Trophoblast cell (in vitro differentiated cells and primary cell): ENCODE results near the gene ALG1.

Source experiments
- DNase-seq, 2 donors: peaks; one replicate each; pipeline ENCODE4 v3.0.0-alpha.2; 2016
- H2AFZ ChIP-seq: 2 replicates; pipeline ENCODE4 v1.6.1; 2013; ENCODE audit warnings: low read length, moderate library complexity, mild to moderate bottlenecking; ENCODE audit not compliant: insufficient read depth, poor library complexity
- H2AK5ac ChIP-seq: 2 replicates; pipeline ENCODE4 v1.6.1; 2013; ENCODE audit warnings: mild to moderate bottlenecking, low read length
- H2BK120ac ChIP-seq: 2 replicates; pipeline ENCODE4 v1.6.1; 2013; ENCODE audit warnings: low read length, mild to moderate bottlenecking, moderate library complexity; ENCODE audit not compliant: insufficient read depth, poor library complexity
- H2BK12ac ChIP-seq: 2 replicates; pipeline ENCODE4 v1.6.1; 2013; ENCODE audit warnings: mild to moderate bottlenecking, low read length, moderate library complexity
- H2BK5ac ChIP-seq: 2 replicates; pipeline ENCODE4 v1.6.1; 2013; ENCODE audit warnings: low read length, low read depth, moderate library complexity, mild to moderate bottlenecking; ENCODE audit not compliant: poor library complexity
- H3K14ac ChIP-seq: 2 replicates; pipeline ENCODE4 v1.6.1; 2013; ENCODE audit warnings: mild to moderate bottlenecking, low read length
- H3K18ac ChIP-seq: 2 replicates; pipeline ENCODE4 v1.6.1; 2013; ENCODE audit warnings: mild to moderate bottlenecking, low read length
- H3K23ac ChIP-seq: 2 replicates; pipeline ENCODE4 v1.6.1; 2013; ENCODE audit warnings: low read length
- H3K27ac ChIP-seq: 2 replicates; pipeline ENCODE4 v1.5.1; 2013; ENCODE audit warnings: low read depth, mild to moderate bottlenecking, inconsistent platforms, low read length, moderate library complexity
- H3K27me3 ChIP-seq: 2 replicates; pipeline ENCODE4 v1.6.1; 2013; ENCODE audit warnings: inconsistent platforms, mild to moderate bottlenecking, low read length, moderate library complexity; ENCODE audit not compliant: insufficient read depth
- H3K36me3 ChIP-seq, 2 experiments: 1 replicate in 1 of 2; 2 replicates in 1 of 2; pipeline ENCODE4 v1.6.1; 2013; ENCODE audit warnings: low read length in 2 of 2, mild to moderate bottlenecking in 2 of 2, moderate library complexity in 1 of 2; ENCODE audit not compliant: insufficient read depth in 2 of 2, control insufficient read depth in 1 of 2
- H3K4ac ChIP-seq: 2 replicates; pipeline ENCODE4 v1.6.1; 2013; ENCODE audit warnings: low read depth, mild to moderate bottlenecking, low read length, moderate library complexity
- H3K4me1 ChIP-seq, 2 experiments: 1 replicate in 1 of 2; 2 replicates in 1 of 2; pipeline ENCODE4 v1.6.1; 2013; ENCODE audit warnings: low read length in 2 of 2, mild to moderate bottlenecking in 2 of 2, moderate library complexity in 1 of 2; ENCODE audit not compliant: insufficient read depth in 2 of 2, control insufficient read depth in 1 of 2
- H3K4me2 ChIP-seq: 2 replicates; pipeline ENCODE4 v1.6.1; 2013; ENCODE audit warnings: inconsistent platforms, mild to moderate bottlenecking, low read length, moderate library complexity
- H3K4me3 ChIP-seq: 2 replicates; pipeline ENCODE4 v1.5.1; 2013; ENCODE audit warnings: mild to moderate bottlenecking, low read depth, low read length, inconsistent platforms
- H3K79me1 ChIP-seq: one replicate; pipeline ENCODE4 v1.6.1; 2013; ENCODE audit warnings: low read length
- H3K79me2 ChIP-seq: 2 replicates; pipeline ENCODE4 v1.6.1; 2013; ENCODE audit warnings: low read length, mild to moderate bottlenecking; ENCODE audit not compliant: control insufficient read depth, insufficient read depth, poor library complexity
- H3K9ac ChIP-seq: 2 replicates; pipeline ENCODE4 v1.6.1; 2013; ENCODE audit warnings: mild to moderate bottlenecking, low read length
- H3K9me3 ChIP-seq: 2 replicates; pipeline ENCODE4 v1.6.1; 2013; ENCODE audit warnings: low read depth, mild to moderate bottlenecking, control low read depth, inconsistent platforms, low read length; ENCODE audit not compliant: insufficient read depth
- H4K12ac ChIP-seq: 2 replicates; pipeline ENCODE4 v1.6.1; 2013; ENCODE audit warnings: low read depth, mild to moderate bottlenecking, low read length, moderate library complexity
- H4K8ac ChIP-seq: 2 replicates; pipeline ENCODE4 v1.6.1; 2013; ENCODE audit warnings: low read depth, mild to moderate bottlenecking, low read length, moderate library complexity
- H4K91ac ChIP-seq: one replicate; pipeline ENCODE4 v1.6.1; 2013; ENCODE audit warnings: low read depth, mild to moderate bottlenecking, low read length, moderate library complexity
- WGBS: extraction: QIAGEN DNeasy Blood & Tissue Kit; methylation state at CpG from one replicate; pipeline ENCODE4 v1.1.7; 2013; ENCODE audit warnings: missing lambda C conversion rate; ENCODE audit not compliant: insufficient read length, insufficient coverage; ENCODE audit errors: extremely low coverage; 5-methylcytosine and 5-hydroxymethylcytosine counted together

Gene ALG1

DNA sequence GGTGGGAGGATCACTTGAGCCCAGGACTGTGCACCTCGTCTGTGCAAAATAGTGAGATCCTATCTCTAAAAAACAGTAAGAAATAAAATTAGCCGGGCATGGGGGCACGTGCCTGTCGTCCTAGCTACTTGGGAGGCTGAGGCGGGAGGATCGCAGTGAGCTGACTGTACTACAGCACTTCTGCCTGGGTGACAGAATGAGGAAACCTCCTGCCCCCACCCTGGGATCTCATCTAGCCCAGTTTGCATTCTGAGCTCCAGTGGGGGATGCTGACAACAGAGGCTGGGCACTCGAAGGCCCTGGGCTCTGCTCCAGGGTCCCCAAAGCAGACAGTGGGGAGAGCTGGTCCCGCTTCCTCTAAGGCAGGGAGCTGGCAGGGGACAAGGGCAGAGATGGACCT lies 45.0 kb upstream of the ALG1 start:
- H4K12ac ChIP-seq: no peak overlapping the region
- DNase-seq: no peak
- no peak overlapping the region for H3K23ac ChIP-seq
- no peak overlapping the region for H3K14ac ChIP-seq
- no peak overlapping the region for H3K4me3 ChIP-seq
- no peak overlapping the region for H3K4me2 ChIP-seq
- H2BK5ac ChIP-seq: no peak overlapping the region
- H3K79me2 ChIP-seq: no peaks in the 10 kb centered on the region
- no peak overlapping the region for H2BK12ac ChIP-seq
- H3K18ac ChIP-seq: no peak overlapping the region
- H3K4ac ChIP-seq: no peak overlapping the region
- no peak overlapping the region for H4K91ac ChIP-seq
- H2AK5ac ChIP-seq: no peak overlapping the region
- H3K27me3 ChIP-seq: no peaks in the 10 kb centered on the region
- no peaks in the 10 kb centered on the region for H3K4me1 ChIP-seq
- no peak overlapping the region for H4K8ac ChIP-seq
- no peak overlapping the region for H3K27ac ChIP-seq
- H3K9me3 ChIP-seq: peaks cover 1% of the 10 kb centered on the region
- H3K79me1 ChIP-seq: no peaks in the 10 kb centered on the region
- H2BK120ac ChIP-seq: no peak overlapping the region
- H2AFZ ChIP-seq: no peak overlapping the region
- H3K9ac ChIP-seq: no peak overlapping the region
- no CpG with 5 or more reads among the region's 8 CpGs for WGBS
- H3K36me3 ChIP-seq: peaks cover 2 to 6% of the 10 kb centered on the region in 2 experiments

DNA sequence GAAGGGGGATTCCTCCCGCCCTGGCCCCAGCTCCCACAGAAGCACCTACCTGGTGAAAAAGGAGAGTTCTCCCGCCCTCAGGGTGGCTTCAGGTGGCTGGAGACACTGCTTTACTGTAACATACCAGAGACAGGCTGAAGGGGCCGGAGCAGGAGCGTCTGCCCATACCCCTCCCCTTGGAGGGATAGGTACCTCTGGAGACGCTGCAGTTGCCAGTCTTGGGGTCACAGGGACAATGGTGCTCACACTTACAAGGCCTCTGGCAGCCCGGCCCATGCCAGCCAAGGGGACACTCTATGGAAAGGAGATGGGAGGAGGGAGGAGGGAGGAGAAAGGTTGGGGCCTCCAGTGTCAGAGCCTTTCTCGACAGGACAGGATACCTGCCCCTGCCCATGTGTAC lies 44.6 kb upstream of the ALG1 start:
- no peaks in the 10 kb centered on the region for H3K79me1 ChIP-seq
- H2BK5ac ChIP-seq: no peak overlapping the region
- H3K4me2 ChIP-seq: no peak overlapping the region

DNA sequence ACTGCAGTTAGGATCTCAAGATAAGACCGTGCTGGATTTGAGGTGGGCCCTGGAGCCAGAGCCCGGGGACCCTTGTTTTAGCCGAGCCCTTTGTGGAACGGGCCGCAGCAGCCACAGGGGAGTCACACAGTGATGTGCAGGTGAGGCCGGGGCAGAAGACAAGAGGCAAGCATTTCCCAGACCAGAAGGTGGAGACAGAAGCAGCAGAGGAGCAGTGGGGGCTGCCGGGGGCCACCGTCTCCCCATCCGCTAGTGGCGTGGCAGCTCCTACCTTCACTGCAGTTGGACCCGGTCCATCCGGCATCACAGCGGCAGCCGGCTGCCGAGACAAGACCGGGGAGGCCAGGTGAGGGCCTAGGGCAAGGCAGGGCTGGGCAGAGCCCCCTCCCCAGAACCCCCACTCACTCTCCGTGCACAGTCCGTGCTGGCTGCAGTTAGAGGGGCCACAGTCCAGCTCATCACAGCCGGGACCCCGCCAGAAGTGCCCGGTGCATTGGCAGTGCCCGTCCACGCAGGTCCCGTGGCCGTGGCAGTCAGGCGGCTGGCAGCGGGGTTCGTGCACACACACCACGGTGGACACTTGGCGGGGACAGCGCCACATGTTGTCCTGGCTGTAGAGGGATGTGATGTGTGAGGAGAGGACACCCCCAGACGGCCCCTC lies 43.9 kb upstream of the ALG1 start:
- H3K18ac ChIP-seq: no peak overlapping the region
- H3K27ac ChIP-seq: no peak overlapping the region
- no peak overlapping the region for H2AFZ ChIP-seq
- H2BK5ac ChIP-seq: no peak overlapping the region
- H2BK12ac ChIP-seq: no peak overlapping the region
- peaks cover 1% of the 10 kb centered on the region for H3K9me3 ChIP-seq
- no peak overlapping the region for H3K9ac ChIP-seq
- H3K36me3 ChIP-seq: peaks cover 2 to 6% of the 10 kb centered on the region in 2 experiments
- H4K91ac ChIP-seq: no peak overlapping the region
- no peaks in the 10 kb centered on the region for H3K79me1 ChIP-seq
- WGBS: no CpG with 5 or more reads among the region's 32 CpGs
- no peak overlapping the region for H3K4me2 ChIP-seq
- H3K4me3 ChIP-seq: no peak overlapping the region
- no peak overlapping the region for H3K4ac ChIP-seq
- no peak overlapping the region for H2BK120ac ChIP-seq
- no peak overlapping the region for H4K12ac ChIP-seq
- no peak for DNase-seq
- H3K27me3 ChIP-seq: no peaks in the 10 kb centered on the region
- H3K4me1 ChIP-seq: peaks cover under 1 to 2% of the 10 kb centered on the region in 2 experiments
- H2AK5ac ChIP-seq: no peak overlapping the region
- H4K8ac ChIP-seq: no peak overlapping the region
- no peak overlapping the region for H3K14ac ChIP-seq
- H3K79me2 ChIP-seq: no peaks in the 10 kb centered on the region
- no peak overlapping the region for H3K23ac ChIP-seq

More for the DNA sequence above, 44.6 kb upstream of the ALG1 start:
- no peak overlapping the region for H3K18ac ChIP-seq
- H3K27me3 ChIP-seq: no peaks in the 10 kb centered on the region
- no peak for DNase-seq
- H2AFZ ChIP-seq: no peak overlapping the region
- H4K91ac ChIP-seq: no peak overlapping the region
- no peak overlapping the region for H3K27ac ChIP-seq
- H3K9me3 ChIP-seq: peaks cover 1% of the 10 kb centered on the region
- H3K4me3 ChIP-seq: no peak overlapping the region
- H3K9ac ChIP-seq: no peak overlapping the region
- no CpG with 5 or more reads among the region's 7 CpGs for WGBS
- no peak overlapping the region for H4K8ac ChIP-seq
- no peak overlapping the region for H2BK12ac ChIP-seq
- no peak overlapping the region for H3K4ac ChIP-seq
- no peak overlapping the region for H3K23ac ChIP-seq
- no peak overlapping the region for H4K12ac ChIP-seq
- H3K4me1 ChIP-seq: no peaks in the 10 kb centered on the region
- peaks cover 2 to 6% of the 10 kb centered on the region in 2 experiments for H3K36me3 ChIP-seq
- no peak overlapping the region for H2BK120ac ChIP-seq
- no peaks in the 10 kb centered on the region for H3K79me2 ChIP-seq
- H3K14ac ChIP-seq: no peak overlapping the region
- H2AK5ac ChIP-seq: no peak overlapping the region

DNA sequence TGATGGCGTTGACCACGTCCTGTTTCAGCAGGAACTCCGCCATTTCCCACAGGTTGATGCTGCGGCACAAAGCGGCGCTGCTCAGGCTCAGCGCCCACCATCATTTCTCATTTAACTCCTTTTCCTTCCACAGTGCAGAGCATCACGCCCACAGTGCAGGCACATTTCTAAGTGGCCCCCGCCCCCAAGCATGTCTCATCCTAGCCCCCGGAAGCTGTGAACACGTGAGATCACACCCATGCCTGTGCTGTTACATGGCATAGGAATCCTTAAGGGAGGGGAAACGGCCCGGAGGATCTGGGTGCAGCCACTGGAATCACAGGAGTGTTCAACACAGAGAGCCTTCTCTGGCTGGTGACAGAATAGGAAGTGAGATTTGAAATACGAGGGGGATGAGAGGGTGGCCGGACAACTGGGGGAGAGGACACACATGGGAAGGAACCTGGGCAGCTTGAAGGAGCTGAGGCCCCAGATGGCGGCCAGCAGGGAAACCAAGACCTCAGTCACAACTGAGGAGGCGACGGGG lies 42.6 kb upstream of the ALG1 start:
- Histone ChIP-seq H3K14ac (no peak overlapping the region), H3K9me3 (peaks cover 1% of the 10 kb centered on the region), H3K4ac (no peak overlapping the region), H3K79me2 (peaks cover 7% of the 10 kb centered on the region), H3K9ac (no peak overlapping the region), H3K18ac (no peak overlapping the region), H3K79me1 (peaks cover 5% of the 10 kb centered on the region), H2AFZ (no peak overlapping the region), H3K36me3 (peaks cover 2 to 6% of the 10 kb centered on the region in 2 experiments), H4K12ac (no peak overlapping the region), H2BK5ac (no peak overlapping the region), H2BK120ac (no peak overlapping the region), H3K23ac (no peak overlapping the region), H4K8ac (no peak overlapping the region), H3K4me1 (peaks cover 5 to 7% of the 10 kb centered on the region in 2 experiments), H3K27me3 (no peaks in the 10 kb centered on the region), H3K4me3 (no peak overlapping the region), H3K27ac (no peak overlapping the region), H2AK5ac (no peak overlapping the region), H4K91ac (no peak overlapping the region), H2BK12ac (no peak overlapping the region), H3K4me2 (no peak overlapping the region)
- WGBS: no CpG with 5 or more reads among the region's 18 CpGs
- no peak for DNase-seq
